ENCODE results near the gene CDHR3. TPM values are rescaled to one million over a fixed set of nuclear protein-coding genes. Genes with fewer than 3 reads are reported as not detected.

CDHR3 gene
- total RNA-seq, 1 experiment from 2014 or later = 3.3 TPM

DNA sequence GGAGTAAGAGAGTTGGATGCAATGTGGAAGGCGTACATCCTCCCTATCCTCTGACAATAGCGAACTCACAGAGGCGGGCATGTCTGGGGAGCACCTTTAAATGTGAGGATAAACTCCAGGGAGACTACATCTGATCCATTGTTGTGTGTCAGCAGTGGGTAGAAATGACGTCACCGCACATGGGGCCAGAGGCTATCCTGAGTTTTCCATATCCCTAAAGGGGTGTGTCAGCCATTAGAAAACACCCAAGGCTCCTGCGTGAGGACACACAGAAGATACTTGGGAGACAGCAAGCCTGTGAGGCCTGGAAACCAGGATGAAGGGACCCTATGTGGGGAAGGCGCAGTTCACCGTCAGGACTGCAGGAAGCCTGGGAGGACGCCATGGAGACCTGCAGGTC is 17.2 kb upstream of the CDHR3 start:
- Histone ChIP-seq H3K79me1 (ENCODE audit: insufficient read depth, low read depth, low read length, poor library complexity, severe bottlenecking) (no peaks in the 10 kb centered on the region), H3K27ac (ENCODE audit: insufficient read length, low read depth, low read length) (no peak overlapping the region), H3K23me2 (ENCODE audit: insufficient read length, low read depth, low read length, poor library complexity, severe bottlenecking) (no peaks in the 10 kb centered on the region), H3K56ac (ENCODE audit: insufficient read length, low read depth, low read length) (no peak overlapping the region), H2AFZ (ENCODE audit: low read length) (no peak overlapping the region), H2BK5ac (ENCODE audit: insufficient read length, low read length) (no peak overlapping the region), H3K79me2 (ENCODE audit: insufficient read depth, low read length) (no peaks in the 10 kb centered on the region), H3K23ac (ENCODE audit: insufficient read length, low read depth, low read length) (no peak overlapping the region), H2BK20ac (ENCODE audit: low read depth, low read length, poor library complexity, severe bottlenecking) (no peak overlapping the region), H3T11ph (ENCODE audit: low read length) (no peak overlapping the region), H2AK5ac (ENCODE audit: insufficient read length, low read length) (no peak overlapping the region), H3K14ac (ENCODE audit: insufficient read depth, low read length) (no peak overlapping the region), H3K9me3 (ENCODE audit: control insufficient read depth, low read depth, low read length) (no peaks in the 10 kb centered on the region), H3K18ac (ENCODE audit: insufficient read length, low read depth, low read length) (no peak overlapping the region), H4K91ac (ENCODE audit: insufficient read length, low read depth, low read length) (no peak overlapping the region), H3K9ac (ENCODE audit: extremely low read depth, insufficient read length, low read length) (no peak overlapping the region), H4K20me1 (ENCODE audit: control insufficient read depth, insufficient read depth, insufficient read length) (no peaks in the 10 kb centered on the region), H3K4me1 (ENCODE audit: insufficient read depth, low read length) (no peaks in the 10 kb centered on the region), H4K8ac (replicated peaks; ENCODE audit: insufficient read length, low read depth, low read length) (no peak overlapping the region), H3K4ac (ENCODE audit: low read depth, low read length) (no peak overlapping the region), H2BK120ac (ENCODE audit: low read depth, low read length, poor library complexity, severe bottlenecking) (no peak overlapping the region), H3K27me3 (ENCODE audit: insufficient read depth, low read length) (no peaks in the 10 kb centered on the region), H2BK12ac (ENCODE audit: insufficient read length, low read depth, low read length) (no peak overlapping the region), H4K5ac (ENCODE audit: insufficient read length, low read depth, low read length) (no peak overlapping the region), H3K4me2 (ENCODE audit: insufficient read depth, insufficient read length, low read length) (no peak overlapping the region), H2BK15ac (ENCODE audit: low read depth, low read length) (no peak overlapping the region)
- no peak for DNase-seq
- Mint-ChIP-seq H3K4me1 (peaks cover 0 to 2% of the 10 kb centered on the region in 2 experiments; a peak in 1 of 4 replicates), H3K4me3 (no peak overlapping the region), H3K27ac (no peak overlapping the region; a peak in 1 of 7 replicates), H3K36me3 (ENCODE audit: insufficient read depth in 1 of 3, low read depth in 3 of 3) (peaks cover 0 to 2% (median 0%) of the 10 kb centered on the region in 3 experiments; a peak in 3 of 7 replicates), H3K27me3 (ENCODE audit: low read depth) (no peaks in the 10 kb centered on the region; the same call in 1 of the 2 replicates), H3K9me3 (peaks cover 8% of the 10 kb centered on the region in 2 experiments; a peak in 4 of 5 replicates)
- TF ChIP-seq, protein P1, sequence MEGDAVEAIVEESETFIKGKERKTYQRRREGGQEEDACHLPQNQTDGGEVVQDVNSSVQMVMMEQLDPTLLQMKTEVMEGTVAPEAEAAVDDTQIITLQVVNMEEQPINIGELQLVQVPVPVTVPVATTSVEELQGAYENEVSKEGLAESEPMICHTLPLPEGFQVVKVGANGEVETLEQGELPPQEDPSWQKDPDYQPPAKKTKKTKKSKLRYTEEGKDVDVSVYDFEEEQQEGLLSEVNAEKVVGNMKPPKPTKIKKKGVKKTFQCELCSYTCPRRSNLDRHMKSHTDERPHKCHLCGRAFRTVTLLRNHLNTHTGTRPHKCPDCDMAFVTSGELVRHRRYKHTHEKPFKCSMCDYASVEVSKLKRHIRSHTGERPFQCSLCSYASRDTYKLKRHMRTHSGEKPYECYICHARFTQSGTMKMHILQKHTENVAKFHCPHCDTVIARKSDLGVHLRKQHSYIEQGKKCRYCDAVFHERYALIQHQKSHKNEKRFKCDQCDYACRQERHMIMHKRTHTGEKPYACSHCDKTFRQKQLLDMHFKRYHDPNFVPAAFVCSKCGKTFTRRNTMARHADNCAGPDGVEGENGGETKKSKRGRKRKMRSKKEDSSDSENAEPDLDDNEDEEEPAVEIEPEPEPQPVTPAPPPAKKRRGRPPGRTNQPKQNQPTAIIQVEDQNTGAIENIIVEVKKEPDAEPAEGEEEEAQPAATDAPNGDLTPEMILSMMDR (conservative IDR thresholded peaks at IDR 0.05) = no peak
- no CpG with 5 or more reads among the region's 9 CpGs for WGBS (ENCODE audit: extremely low coverage, insufficient read length, low lambda C conversion rate)

Data from H9 (cell line).